ENCODE data around the gene DBP. TPM values are rescaled to one million over a fixed set of nuclear protein-coding genes. Genes with fewer than 3 reads are reported as not detected.

DBP gene
- total and polyA plus RNA-seq, 10 of the 15 experiments (the other 5 are each of a cell fraction or from before 2014, with no cell fraction given): 2.0 to 10.6 (median 6.9) TPM

- peak; percentile 85 for TF ChIP-seq MLLT1 (IDR thresholded peaks at IDR 0.05)
- peak; percentile 63; the same call in 1 of the 2 replicates for TF ChIP-seq SREBF1 (IDR thresholded peaks at IDR 0.05; ENCODE audit: low read length)
- peak; percentile 87 for TF ChIP-seq JUND (IDR thresholded peaks at IDR 0.05; ENCODE audit: low read depth, low read length)
- peak; percentile 98 for TF ChIP-seq NBN (IDR thresholded peaks at IDR 0.05)
Measured at GRCh38 chr19:48660852-48661710, 23.9 kb upstream of the DBP start (continued).

GRCh38 chr19:48659768-48660167 is 22.6 kb upstream of the DBP start:
- Histone ChIP-seq H3K79me2 (ENCODE audit: control insufficient read depth, insufficient read depth, low read length) (no peaks in the 10 kb centered on the region), H2AFZ (ENCODE audit: control insufficient read depth, low read depth, low read length) (no peak overlapping the region), H3K9me3 (replicated peaks; ENCODE audit: control insufficient read depth, insufficient read depth, low read length) (no peaks in the 10 kb centered on the region; the same call in 2 of the 3 replicates), H3K9ac (ENCODE audit: control insufficient read depth, insufficient read depth, low read length) (no peak overlapping the region), H3K4me1 (ENCODE audit: control insufficient read depth, insufficient read depth, low read length) (peaks cover 9% of the 10 kb centered on the region), H4K20me1 (ENCODE audit: control insufficient read depth, insufficient read depth) (no peaks in the 10 kb centered on the region), H3K27ac (ENCODE audit: control insufficient read depth, insufficient read depth) (no peak overlapping the region), H3K4me3 (no peak overlapping the region), H3K27me3 (replicated peaks in 1 of 2; ENCODE audit: control insufficient read depth in 2 of 2, insufficient read depth in 2 of 2, low read length in 1 of 2) (no peaks in the 10 kb centered on the region), H3K36me3 (ENCODE audit: control insufficient read depth in 2 of 2, insufficient read depth in 2 of 2, low read length in 1 of 2) (no peaks in the 10 kb centered on the region), H3K4me2 (ENCODE audit: control insufficient read depth, insufficient read depth) (no peak overlapping the region)
- FAIRE-seq (peak; percentile 57), DNase-seq (ENCODE audit: low read depth, low spot score) (no peak), ATAC-seq (peak; percentile 45)
- SMC1A ChIA-PET (ENCODE audit: uncharacterized antibody, unreplicated experiment): no interaction called here
- in situ Hi-C loops (cut with MboI): no loop called here
- POLR2A ChIA-PET: interaction anchor here (0.6 to 0.9 kb wide), 2 partner anchors 11 to 15 kb away, joined by 3 to 6 read pairs; no protein-coding TSS in a partner anchor
- intact Hi-C loops (cut with micrococcal nuclease; ENCODE audit: unreplicated experiment): loop anchor here (5.0 kb wide), 1 partner anchor 123 kb away; no protein-coding TSS in a partner anchor
- WGBS (ENCODE audit: insufficient coverage, insufficient replicate concordance, low lambda C conversion rate, missing lambda C conversion rate): 51% methylated on average over 5 of the region's 5 CpGs
- CTCF ChIA-PET: interaction anchor here (0.6 kb wide), 1 partner anchor 18 kb away, joined by 4 read pairs; no protein-coding TSS in a partner anchor
- TF ChIP-seq CREM (IDR thresholded peaks at IDR 0.05; ENCODE audit: low read depth) (peak; percentile 68), RFX5 (IDR thresholded peaks at IDR 0.05; ENCODE audit: low read depth, low read length) (peak; percentile 94), ZNF687 (IDR thresholded peaks at IDR 0.05) (no peak), ZBTB40 (IDR thresholded peaks at IDR 0.05; ENCODE audit: borderline replicate concordance) (no peak), CREB1 (IDR thresholded peaks at IDR 0.05; ENCODE audit: low read depth) (peak; percentile 89)
- BruUV-seq (replicated peaks): no TSS peak
- RAD21 ChIA-PET (ENCODE audit: unreplicated experiment): no interaction called here
